Right lung (tissue), 5 donors: ENCODE results near the gene PBLD. TPM values are rescaled to one million over a fixed set of nuclear protein-coding genes. Genes with fewer than 3 reads are reported as not detected.
"Not testable (repeated sequence)": the region's sequence is repeated elsewhere in the genome, so short reads cannot be mapped to it uniquely, and the experiment has no call there.

Experiments
- DNase-seq, 2 donors: peaks; one replicate each; pipeline ENCODE4 v3.0.0-alpha.2; 2013
- polyA plus RNA-seq, 5 donors: library from polyadenylated mRNA; unstranded; fragments of 120-200 nt; gene quantifications; one replicate each; pipeline versions ENCODE4 v1.2.1 to v1.2.3, GENCODE V29; 2013; ENCODE audit warnings: inconsistent platforms in 1 of 5, low replicate concordance in 1 of 5; ENCODE audit not compliant: insufficient read length in 5 of 5, insufficient read depth in 1 of 5

Gene PBLD
- polyA plus RNA-seq, 5 donors: 8.3 to 16.2 (median 12.2) TPM

DNA sequence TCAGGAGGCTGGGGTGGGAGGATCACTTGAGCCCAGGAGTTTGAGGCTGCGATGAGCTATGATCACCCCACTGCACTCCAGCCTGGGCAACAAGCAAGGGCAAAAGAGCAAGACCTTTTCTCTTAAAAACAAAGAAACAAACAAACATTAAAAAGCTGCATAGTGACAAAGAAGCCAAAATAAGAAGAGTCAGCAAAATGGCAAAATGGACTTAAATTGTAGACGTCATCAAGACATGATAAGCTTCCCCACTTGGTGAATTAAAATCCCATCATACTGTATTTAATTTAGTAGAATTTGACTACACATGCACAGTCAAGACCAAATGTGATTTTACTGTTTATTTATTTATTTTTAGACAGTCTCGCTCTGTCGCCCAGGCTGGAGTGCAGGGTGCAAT, 52.0 kb downstream of the PBLD start:
- DNase-seq: no peak

GRCh38 chr10:68278906-68279753, 53.6 kb downstream of the PBLD start:
- not testable (repeated sequence) for DNase-seq

DNA sequence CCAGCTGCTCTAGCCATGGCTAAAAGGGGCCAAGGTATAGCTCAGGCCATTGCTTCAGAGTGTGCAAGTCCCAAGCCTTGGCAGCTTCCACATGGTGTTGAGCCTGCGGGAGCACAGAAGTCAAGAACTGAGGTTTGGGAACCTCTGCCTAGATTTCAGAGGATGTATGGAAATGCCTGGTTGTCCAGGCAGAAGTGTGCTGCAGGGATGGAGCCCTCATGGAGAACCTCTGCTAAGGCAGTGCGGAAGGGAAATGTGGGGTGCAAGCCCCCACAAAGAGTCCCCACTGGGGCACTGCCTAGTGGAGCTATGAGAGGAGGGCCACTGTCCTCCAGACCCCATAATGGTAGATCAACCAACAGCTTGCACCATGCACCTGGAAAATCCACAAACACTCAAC, 54.9 kb downstream of the PBLD start:
- not testable (repeated sequence) for DNase-seq

DNA sequence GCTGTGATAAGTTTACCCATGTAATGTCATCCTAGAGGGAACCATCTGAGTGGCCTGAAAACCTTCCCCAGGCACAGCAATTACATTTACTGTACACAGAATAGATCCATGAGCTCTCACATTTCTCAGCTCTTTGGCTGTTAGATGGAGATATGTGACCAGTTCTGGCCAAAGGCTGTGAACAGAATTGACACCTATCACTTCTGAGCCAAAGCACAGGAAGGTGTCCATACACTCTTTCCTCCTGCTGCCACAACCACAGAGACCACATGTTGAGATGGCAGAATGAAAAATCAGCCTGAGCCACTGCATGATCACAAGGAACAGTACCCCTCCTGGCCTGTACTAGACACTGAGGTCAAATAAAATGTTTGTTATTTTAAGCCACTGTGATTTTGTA, 56.5 kb downstream of the PBLD start:
- DNase-seq: no peak

- no peak for DNase-seq
Observed at GRCh38 chr10:68275600-68276126, 57.1 kb downstream of the PBLD start.

DNA sequence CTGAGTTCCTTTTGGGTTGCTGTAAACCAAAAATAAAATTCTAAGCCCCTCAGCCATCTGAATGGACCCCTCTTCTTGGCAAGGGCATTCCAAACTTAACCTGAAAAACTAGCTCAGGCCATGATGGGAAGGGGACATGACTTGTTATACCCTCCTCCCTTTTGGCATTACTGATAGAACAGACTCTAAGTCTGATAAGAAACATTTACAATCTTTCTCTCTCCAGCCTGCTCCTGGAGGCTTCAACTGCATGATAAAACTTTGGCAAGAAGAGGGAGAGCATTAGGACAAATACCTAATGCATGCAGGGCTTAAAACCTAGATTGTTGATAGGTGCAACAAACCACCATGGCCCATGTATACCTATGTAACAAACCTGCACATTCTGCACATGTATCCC, 59.9 kb downstream of the PBLD start:
- no peak for DNase-seq

GRCh38 chr10:68271196-68271882, 61.4 kb downstream of the PBLD start:
- no peak for DNase-seq

DNA sequence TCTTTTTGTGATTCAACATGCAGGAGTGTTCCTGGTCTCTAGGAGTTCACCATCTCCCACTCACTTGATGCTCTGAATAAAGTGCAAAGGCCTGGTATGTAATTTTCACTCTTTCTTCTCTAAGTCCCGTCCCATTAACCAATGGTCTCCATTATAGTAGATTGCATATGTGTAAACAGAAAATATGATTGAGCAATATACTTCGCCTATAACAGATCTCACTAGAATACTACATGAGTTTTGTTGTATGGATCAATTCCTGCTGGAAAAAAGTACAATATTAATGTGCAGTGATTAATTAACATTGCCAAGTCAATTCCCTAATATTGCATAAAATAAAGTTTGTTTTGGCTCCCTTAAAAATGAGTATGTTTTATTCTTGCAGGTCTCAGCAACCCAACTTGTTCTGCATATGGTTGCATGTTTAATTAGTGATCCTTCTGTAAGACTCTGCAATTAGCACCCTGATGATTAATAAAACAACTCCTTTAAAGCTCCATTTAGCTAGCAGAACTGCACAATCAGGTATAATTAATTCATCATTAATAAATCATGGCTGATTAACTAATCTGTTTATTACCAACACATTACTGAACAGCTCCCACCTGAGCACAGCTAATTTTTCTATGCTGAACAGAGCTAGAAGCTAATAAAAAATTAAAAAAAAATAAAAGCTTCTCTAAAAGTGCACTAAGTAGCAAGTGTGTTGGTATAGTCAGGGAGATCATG, 63.0 kb downstream of the PBLD start:
- DNase-seq: no peak

DNA sequence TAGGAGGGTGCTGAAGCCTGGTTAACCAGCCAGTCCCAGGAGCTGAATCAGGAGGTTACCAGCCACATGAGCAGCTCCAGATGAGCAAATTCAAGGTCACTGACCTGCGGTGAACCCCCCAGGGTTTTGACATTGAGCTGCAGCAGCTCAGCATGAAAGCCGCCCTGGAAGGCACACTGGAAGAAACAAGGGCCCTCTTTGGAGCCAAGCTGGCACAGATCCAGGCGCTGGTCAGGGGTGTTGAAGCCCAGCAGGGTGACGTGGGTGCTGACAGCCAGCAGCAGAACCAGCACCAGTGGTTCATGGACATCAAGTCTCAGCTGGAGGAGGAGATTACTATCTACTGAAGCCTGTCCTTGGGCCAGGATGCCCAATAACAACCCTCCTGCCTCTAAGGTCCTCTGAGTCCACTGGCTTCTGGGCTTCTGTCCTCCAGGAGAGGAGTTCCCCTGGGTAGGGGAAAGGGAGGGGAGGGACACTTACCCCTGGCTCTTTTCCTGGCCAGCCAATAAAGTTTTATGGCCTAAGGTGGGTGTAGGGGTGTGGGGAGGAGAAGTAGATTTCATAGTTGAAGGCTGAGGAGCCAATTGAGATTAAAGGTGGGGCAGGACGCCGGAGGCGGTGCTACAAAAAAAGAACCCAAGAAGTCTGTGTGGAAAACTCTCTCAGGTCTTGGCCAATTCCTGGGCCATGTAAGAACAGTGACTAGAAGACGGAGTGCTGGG, 71.4 kb downstream of the PBLD start:
- no peak for DNase-seq

GRCh38 chr10:68253346-68253745, 79.4 kb downstream of the PBLD start:
- no peak for DNase-seq

DNA sequence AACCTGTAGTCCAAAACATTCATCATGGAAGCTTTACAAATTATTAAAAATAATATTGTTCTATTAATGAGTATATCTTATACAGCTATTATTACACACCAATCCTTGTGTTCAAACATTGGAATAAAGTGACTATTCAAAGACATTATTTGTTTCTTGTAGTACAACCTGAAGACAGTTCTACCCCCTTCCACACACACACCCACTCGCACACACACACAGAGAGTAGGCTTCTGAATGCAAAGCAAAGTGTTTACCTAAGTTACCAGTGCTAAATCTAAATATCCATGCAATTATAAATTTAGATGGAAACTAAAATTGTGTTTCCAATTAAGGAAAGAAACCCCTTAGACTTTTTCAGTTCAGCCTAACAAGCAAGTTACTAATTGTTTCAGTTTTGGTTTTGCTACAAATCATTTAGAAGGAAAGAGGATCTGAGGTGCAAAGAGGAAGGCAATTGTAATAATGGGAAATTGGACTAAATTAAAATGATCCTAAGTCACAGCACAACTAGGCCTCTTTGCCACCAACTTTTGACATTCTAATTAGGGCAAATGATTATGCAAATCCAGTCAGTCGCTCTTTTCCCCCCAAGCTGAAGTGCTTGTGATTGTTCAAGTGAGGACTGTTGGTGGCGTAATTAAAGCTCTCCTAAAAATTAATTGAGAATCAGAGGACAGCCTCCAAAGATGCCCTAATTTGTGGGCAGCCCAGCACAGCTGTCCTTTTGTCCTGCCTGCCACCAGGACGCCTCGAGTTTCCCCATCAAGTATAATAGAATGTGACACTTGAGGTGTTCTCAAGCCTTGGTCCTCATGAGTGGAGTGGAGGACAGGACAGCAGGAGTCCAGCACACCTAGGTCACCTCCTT, 80.9 kb downstream of the PBLD start:
- DNase-seq: no peak

- DNase-seq: no peak
Observed at GRCh38 chr10:68251151-68251550, 81.6 kb downstream of the PBLD start.

DNA sequence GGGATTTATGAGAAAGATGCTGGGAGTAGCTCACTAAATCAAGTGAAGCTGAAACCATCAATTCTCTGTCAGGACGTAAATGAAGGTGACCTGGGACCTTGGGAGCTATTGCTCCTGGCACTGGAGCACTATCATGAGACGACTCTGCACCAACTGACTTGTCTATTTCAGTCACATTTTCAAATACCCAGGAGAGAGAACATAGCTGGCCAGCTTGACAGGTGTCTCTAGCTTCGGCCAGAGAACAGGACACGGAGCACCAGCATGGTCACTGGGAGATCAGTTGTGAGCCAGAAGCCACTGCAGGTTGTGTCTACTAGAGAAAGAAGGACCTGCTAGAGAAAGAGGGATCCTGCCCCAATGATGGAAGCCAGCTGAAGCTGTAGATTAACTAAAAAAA, 83.4 kb downstream of the PBLD start:
- DNase-seq: no peak

DNA sequence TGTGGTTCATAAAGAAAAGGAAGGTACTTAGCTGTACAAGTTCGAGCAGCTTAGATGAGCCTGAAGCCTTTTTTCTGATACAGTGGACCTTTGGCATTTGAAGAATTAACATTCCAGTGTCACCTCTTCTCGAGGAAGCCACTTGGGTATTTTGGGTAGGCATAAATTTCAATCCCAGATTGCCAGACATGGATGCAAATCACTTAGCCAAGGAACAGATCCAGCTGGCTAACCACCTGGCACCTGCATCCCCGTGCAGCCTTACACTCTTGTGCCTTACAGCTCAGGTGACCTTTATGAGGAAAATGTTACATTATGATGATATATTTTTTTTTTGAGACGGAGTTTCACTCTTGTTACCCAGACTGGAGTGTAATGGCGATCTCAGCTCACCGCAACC, 84.8 kb downstream of the PBLD start:
- no peak for DNase-seq

GRCh38 chr10:68246397-68246796, 86.3 kb downstream of the PBLD start:
- DNase-seq: not testable (repeated sequence)

GRCh38 chr10:68242051-68242450, 90.7 kb downstream of the PBLD start:
- no peak for DNase-seq

DNA sequence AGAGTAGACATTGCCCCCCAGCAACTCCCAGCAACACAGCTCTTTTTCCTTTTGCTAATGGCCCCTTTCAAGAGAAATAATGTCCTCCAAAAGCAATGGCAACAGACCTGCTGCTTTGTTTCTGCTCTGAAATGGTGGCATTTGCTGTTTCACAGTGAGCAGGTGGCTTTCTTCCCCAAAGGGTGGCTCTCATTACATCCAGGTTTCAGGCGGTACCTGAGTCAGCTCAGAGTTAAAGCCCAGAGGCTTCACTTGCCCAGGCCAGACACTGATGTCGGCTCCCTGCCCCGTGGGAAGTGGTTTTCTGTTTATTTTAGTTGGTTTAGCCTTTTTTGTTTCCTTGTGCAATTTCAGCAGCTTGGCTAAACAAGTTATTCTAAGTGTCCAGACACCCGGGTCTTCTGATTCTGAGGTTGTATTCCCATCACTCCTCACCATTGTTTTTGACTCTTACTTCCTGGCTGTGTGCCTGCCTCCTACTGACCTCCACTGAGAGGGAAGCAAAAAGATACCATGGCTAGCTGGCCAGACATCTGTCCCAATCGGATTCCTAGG, 93.1 kb downstream of the PBLD start:
- no peak for DNase-seq

GRCh38 chr10:68239069-68239468, 93.7 kb downstream of the PBLD start:
- no peak for DNase-seq

GRCh38 chr10:68238371-68238770, 94.4 kb downstream of the PBLD start:
- no peak for DNase-seq

GRCh38 chr10:68237173-68237572, 95.6 kb downstream of the PBLD start:
- DNase-seq: no peak
